CD4-positive, alpha-beta T cell treated with Interleukin-1 beta for 1 hour (primary cell): ENCODE data around the gene HK3.

Source experiments
- DNase-seq, 2 donors: peaks; one replicate each; pipeline ENCODE4 v3.0.0-alpha.2; 2020 to 2022

HK3 gene

GRCh38 chr5:176899296-176899891, at the start of gene HK3:
Gene HK3, minus strand, starts transcription at chr5:176899346. Its CDS starts 3,187 bp downstream, at chr5:176896159.
- DNase-seq, result peak; percentile 4 to 40

GRCh38 chr5:176948458-176948857, 49.3 kb upstream of the HK3 start:
- no peak for DNase-seq

GRCh38 chr5:176947847-176948246, 48.7 kb upstream of the HK3 start:
- DNase-seq, result no peak

- no peak for DNase-seq
These were observed 45.1 kb upstream of the HK3 start for GRCh38 chr5:176944268-176944667.

- DNase-seq, result no peak
These were observed 44.7 kb upstream of the HK3 start for GRCh38 chr5:176943816-176944215.

GRCh38 chr5:176941951-176942350, 42.8 kb upstream of the HK3 start:
- no peak for DNase-seq

GRCh38 chr5:176938472-176938871, 39.3 kb upstream of the HK3 start:
- DNase-seq, result no peak

GRCh38 chr5:176935017-176935416, 35.9 kb upstream of the HK3 start:
- DNase-seq, result no peak

GRCh38 chr5:176934309-176934930, 35.3 kb upstream of the HK3 start:
- no peak for DNase-seq

- DNase-seq, result no peak
These were observed 30.5 kb upstream of the HK3 start for GRCh38 chr5:176929654-176930053.

GRCh38 chr5:176927562-176927961, 28.4 kb upstream of the HK3 start:
- DNase-seq, result no peak

- no peak for DNase-seq
These were observed 23.7 kb upstream of the HK3 start for GRCh38 chr5:176922817-176923216.

GRCh38 chr5:176921714-176922113, 22.6 kb upstream of the HK3 start:
- no peak for DNase-seq

- no peak for DNase-seq
These were observed 19.5 kb upstream of the HK3 start for GRCh38 chr5:176918613-176919012.

GRCh38 chr5:176916337-176916736, 17.2 kb upstream of the HK3 start:
- DNase-seq, result no peak

- DNase-seq, result no peak
These were observed 16.8 kb upstream of the HK3 start for GRCh38 chr5:176915906-176916305.

- DNase-seq, result no peak
These were observed 13.0 kb upstream of the HK3 start for GRCh38 chr5:176912115-176912514.

- no peak for DNase-seq
These were observed 9.7 kb upstream of the HK3 start for GRCh38 chr5:176908675-176909368.

- no peak for DNase-seq
These were observed 7.7 kb upstream of the HK3 start for GRCh38 chr5:176906796-176907195.

GRCh38 chr5:176906126-176906525, 7.0 kb upstream of the HK3 start:
- DNase-seq, result no peak

GRCh38 chr5:176904276-176904675, 5.1 kb upstream of the HK3 start:
- DNase-seq, result no peak

- DNase-seq, result no peak
These were observed 3.9 kb upstream of the HK3 start for GRCh38 chr5:176902911-176903664.

GRCh38 chr5:176902102-176902814, 3.1 kb upstream of the HK3 start:
- DNase-seq, result no peak
